ENCODE results near the gene ATRNL1. TPM values are rescaled to one million over a fixed set of nuclear protein-coding genes. Genes with fewer than 3 reads are reported as not detected.

Gene ATRNL1
- polyA plus RNA-seq, 1 of the 3 experiments (the other 2 are of a cell fraction): 0.67 TPM

GRCh38 chr10:115214829-115215228 lies 121.7 kb downstream of the ATRNL1 start:
- no peaks in the 10 kb centered on the region for H3K4me1 ChIP-seq (ENCODE audit: control insufficient read depth in 1 of 2, insufficient read depth in 2 of 2, low read depth in 1 of 2, low read length in 1 of 2)
- TF ChIP-seq SIN3A (IDR thresholded peaks at IDR 0.05; ENCODE audit: borderline replicate concordance, low read depth, low read length): no peak
- no peak overlapping the region for H3K4me2 ChIP-seq
- DNase-seq: peak; percentile 0
- WGBS (ENCODE audit: low lambda C conversion rate): 69% methylated on average over 2 of the region's 2 CpGs
- H3K4me3 ChIP-seq (ENCODE audit: low read depth in 2 of 2, low read length in 1 of 2): no peak overlapping the region
- H3K27me3 ChIP-seq (ENCODE audit: insufficient read depth): no peaks in the 10 kb centered on the region
- no peak overlapping the region for H3K27ac ChIP-seq (ENCODE audit: low read depth in 2 of 2, low read length in 1 of 2)
- no peaks in the 10 kb centered on the region for H3K9me3 ChIP-seq
- CTCF ChIA-PET: no interaction called here
- no peaks in the 10 kb centered on the region for H3K9me2 ChIP-seq
- POLR2A ChIA-PET: no interaction called here
- no peaks in the 10 kb centered on the region for H4K20me1 ChIP-seq (ENCODE audit: insufficient read depth)
- no peaks in the 10 kb centered on the region for H3K79me2 ChIP-seq (ENCODE audit: insufficient read depth)
- no peak overlapping the region for H3K9ac ChIP-seq
- H3F3A ChIP-seq (replicated peaks; ENCODE audit: insufficient read depth): no peaks in the 10 kb centered on the region
- no peaks in the 10 kb centered on the region for H3K36me3 ChIP-seq (replicated peaks in 1 of 2; ENCODE audit: control insufficient read depth in 1 of 2, insufficient read depth in 2 of 2, low read length in 1 of 2)
- H2AFZ ChIP-seq (ENCODE audit: low read depth): no peak overlapping the region

GRCh38 chr10:115219203-115219602 lies 126.0 kb downstream of the ATRNL1 start:
- DNase-seq: no peak
- no peaks in the 10 kb centered on the region for H3K79me2 ChIP-seq (ENCODE audit: insufficient read depth)

More at GRCh38 chr10:115219203-115219602, 126.0 kb downstream of the ATRNL1 start:
- Histone ChIP-seq H3K4me1 (ENCODE audit: control insufficient read depth in 1 of 2, insufficient read depth in 2 of 2, low read depth in 1 of 2, low read length in 1 of 2) (no peaks in the 10 kb centered on the region), H3K36me3 (replicated peaks in 1 of 2; ENCODE audit: control insufficient read depth in 1 of 2, insufficient read depth in 2 of 2, low read length in 1 of 2) (no peaks in the 10 kb centered on the region), H3K9me2 (no peaks in the 10 kb centered on the region), H3K27me3 (ENCODE audit: insufficient read depth) (no peaks in the 10 kb centered on the region), H2AFZ (ENCODE audit: low read depth) (no peak overlapping the region), H3K27ac (ENCODE audit: low read depth in 2 of 2, low read length in 1 of 2) (no peak overlapping the region), H4K20me1 (ENCODE audit: insufficient read depth) (no peaks in the 10 kb centered on the region), H3F3A (replicated peaks; ENCODE audit: insufficient read depth) (no peaks in the 10 kb centered on the region), H3K4me3 (ENCODE audit: low read depth in 2 of 2, low read length in 1 of 2) (no peak overlapping the region), H3K9me3 (no peaks in the 10 kb centered on the region), H3K9ac (no peak overlapping the region), H3K4me2 (no peak overlapping the region)
- ChIA-PET POLR2A (no interaction called here), CTCF (no interaction called here)
- WGBS (ENCODE audit: low lambda C conversion rate): 55% methylated on average over 3 of the region's 3 CpGs
- no peak for TF ChIP-seq PBX3 (IDR thresholded peaks at IDR 0.05)
- TF ChIP-seq, protein P1, sequence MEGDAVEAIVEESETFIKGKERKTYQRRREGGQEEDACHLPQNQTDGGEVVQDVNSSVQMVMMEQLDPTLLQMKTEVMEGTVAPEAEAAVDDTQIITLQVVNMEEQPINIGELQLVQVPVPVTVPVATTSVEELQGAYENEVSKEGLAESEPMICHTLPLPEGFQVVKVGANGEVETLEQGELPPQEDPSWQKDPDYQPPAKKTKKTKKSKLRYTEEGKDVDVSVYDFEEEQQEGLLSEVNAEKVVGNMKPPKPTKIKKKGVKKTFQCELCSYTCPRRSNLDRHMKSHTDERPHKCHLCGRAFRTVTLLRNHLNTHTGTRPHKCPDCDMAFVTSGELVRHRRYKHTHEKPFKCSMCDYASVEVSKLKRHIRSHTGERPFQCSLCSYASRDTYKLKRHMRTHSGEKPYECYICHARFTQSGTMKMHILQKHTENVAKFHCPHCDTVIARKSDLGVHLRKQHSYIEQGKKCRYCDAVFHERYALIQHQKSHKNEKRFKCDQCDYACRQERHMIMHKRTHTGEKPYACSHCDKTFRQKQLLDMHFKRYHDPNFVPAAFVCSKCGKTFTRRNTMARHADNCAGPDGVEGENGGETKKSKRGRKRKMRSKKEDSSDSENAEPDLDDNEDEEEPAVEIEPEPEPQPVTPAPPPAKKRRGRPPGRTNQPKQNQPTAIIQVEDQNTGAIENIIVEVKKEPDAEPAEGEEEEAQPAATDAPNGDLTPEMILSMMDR (IDR thresholded peaks at IDR 0.05): no peak
- no peak for TF ChIP-seq USF2 (IDR thresholded peaks at IDR 0.05; ENCODE audit: borderline replicate concordance, low read depth, low read length)
- TF ChIP-seq RXRA (IDR thresholded peaks at IDR 0.05; ENCODE audit: borderline replicate concordance, low read depth): no peak
- no peak for TF ChIP-seq RFX5 (IDR thresholded peaks at IDR 0.05; ENCODE audit: low read length)
- TF ChIP-seq FOSL2 (IDR thresholded peaks at IDR 0.05; ENCODE audit: borderline replicate concordance, low read depth): no peak
- no peak for TF ChIP-seq EP300 (IDR thresholded peaks at IDR 0.05; ENCODE audit: borderline replicate concordance in 1 of 2, low read depth in 1 of 2, low read length in 1 of 2)
